IPS-15b (cell line): Measurements from ENCODE around the gene SNCB.

Experiments used
- H3K27me3 ChIP-seq: one replicate; pipeline ENCODE4 v1.6.1; 2013; ENCODE audit warnings: low read length; ENCODE audit not compliant: control insufficient read depth, insufficient read depth
- H3K36me3 ChIP-seq: one replicate; pipeline ENCODE4 v1.6.1; 2013; ENCODE audit warnings: low read length; ENCODE audit not compliant: control insufficient read depth, insufficient read depth
- H3K4me1 ChIP-seq: one replicate; pipeline ENCODE4 v1.6.1; 2013; ENCODE audit warnings: mild to moderate bottlenecking, low read length; ENCODE audit not compliant: control insufficient read depth, insufficient read depth
- H3K4me3 ChIP-seq: one replicate; pipeline ENCODE4 v1.5.1; 2013; ENCODE audit warnings: low read depth, low read length
- H3K9ac ChIP-seq: one replicate; pipeline ENCODE4 v1.6.1; 2013; ENCODE audit warnings: low read depth, mild to moderate bottlenecking, low read length
- H3K9me3 ChIP-seq: one replicate; pipeline ENCODE4 v1.6.1; 2013; ENCODE audit warnings: mild to moderate bottlenecking, low read length; ENCODE audit not compliant: control insufficient read depth, insufficient read depth

The SNCB gene

GRCh38 chr5:176614805-176615478 lies 15.4 kb downstream of the SNCB start:
- Histone ChIP-seq H3K9me3 (no peaks in the 10 kb centered on the region), H3K36me3 (no peaks in the 10 kb centered on the region), H3K9ac (no peak overlapping the region), H3K4me1 (peaks cover 3% of the 10 kb centered on the region), H3K27me3 (peaks cover 37% of the 10 kb centered on the region), H3K4me3 (no peak overlapping the region)

GRCh38 chr5:176612855-176613254 lies 17.5 kb downstream of the SNCB start:
- Histone ChIP-seq H3K9ac (no peak overlapping the region), H3K36me3 (no peaks in the 10 kb centered on the region), H3K4me3 (no peak overlapping the region), H3K4me1 (peaks cover 4% of the 10 kb centered on the region), H3K9me3 (no peaks in the 10 kb centered on the region), H3K27me3 (peaks cover 33% of the 10 kb centered on the region)

GRCh38 chr5:176612008-176612407 lies 18.3 kb downstream of the SNCB start:
- H3K9ac ChIP-seq, result no peak overlapping the region
- H3K36me3 ChIP-seq, result no peaks in the 10 kb centered on the region
- H3K27me3 ChIP-seq, result peaks cover 28% of the 10 kb centered on the region
- H3K9me3 ChIP-seq, result no peaks in the 10 kb centered on the region
- H3K4me3 ChIP-seq, result no peak overlapping the region
- peaks cover 4% of the 10 kb centered on the region for H3K4me1 ChIP-seq

GRCh38 chr5:176611435-176611834 lies 18.9 kb downstream of the SNCB start:
- Histone ChIP-seq H3K4me1 (peaks cover 4% of the 10 kb centered on the region), H3K36me3 (no peaks in the 10 kb centered on the region), H3K9ac (no peak overlapping the region), H3K9me3 (no peaks in the 10 kb centered on the region), H3K4me3 (no peak overlapping the region), H3K27me3 (peaks cover 23% of the 10 kb centered on the region)

GRCh38 chr5:176610435-176610773 lies 19.9 kb downstream of the SNCB start:
- H3K36me3 ChIP-seq, result no peaks in the 10 kb centered on the region
- peaks cover 23% of the 10 kb centered on the region for H3K27me3 ChIP-seq
- peak overlapping the region; percentile 56 for H3K4me3 ChIP-seq
- no peaks in the 10 kb centered on the region for H3K9me3 ChIP-seq
- peaks cover 4% of the 10 kb centered on the region for H3K4me1 ChIP-seq
- H3K9ac ChIP-seq, result no peak overlapping the region

- Histone ChIP-seq H3K9ac (peak within 1 kb of the TSS; percentile 54), H3K36me3 (no peaks in the 10 kb centered on the region), H3K4me3 (peak within 1 kb of the TSS; percentile 76), H3K27me3 (peaks cover 23% of the 10 kb centered on the region), H3K4me1 (peaks cover 4% of the 10 kb centered on the region), H3K9me3 (no peaks in the 10 kb centered on the region)
These were observed 20.5 kb downstream of the SNCB start, which contains the start of gene GPRIN1 for GRCh38 chr5:176609724-176610434. Gene GPRIN1 (minus strand): TSS chr5:176610156. CDS start chr5:176599834, 10,322 bp downstream.

- H3K4me1 ChIP-seq, result peaks cover 4% of the 10 kb centered on the region
- no peaks in the 10 kb centered on the region for H3K36me3 ChIP-seq
- H3K9ac ChIP-seq, result peak overlapping the region; percentile 54
These were observed 21.2 kb downstream of the SNCB start for GRCh38 chr5:176608937-176609723.

GRCh38 chr5:176608142-176608705 lies 22.1 kb downstream of the SNCB start:
- no peak overlapping the region for H3K9ac ChIP-seq

More at GRCh38 chr5:176608937-176609723, 21.2 kb downstream of the SNCB start:
- peaks cover 23% of the 10 kb centered on the region for H3K27me3 ChIP-seq
- H3K9me3 ChIP-seq, result no peaks in the 10 kb centered on the region
- H3K4me3 ChIP-seq, result peak overlapping the region; percentile 76

GRCh38 chr5:176606875-176607274 lies 23.5 kb downstream of the SNCB start:
- H3K27me3 ChIP-seq, result peaks cover 22% of the 10 kb centered on the region
- H3K4me3 ChIP-seq, result no peak overlapping the region
- H3K9ac ChIP-seq, result no peak overlapping the region
- peaks cover 7% of the 10 kb centered on the region for H3K4me1 ChIP-seq
- no peaks in the 10 kb centered on the region for H3K36me3 ChIP-seq
- H3K9me3 ChIP-seq, result no peaks in the 10 kb centered on the region

More at GRCh38 chr5:176608142-176608705, 22.1 kb downstream of the SNCB start:
- no peak overlapping the region for H3K4me3 ChIP-seq
- peaks cover 23% of the 10 kb centered on the region for H3K27me3 ChIP-seq
- no peaks in the 10 kb centered on the region for H3K9me3 ChIP-seq
- H3K4me1 ChIP-seq, result peaks cover 7% of the 10 kb centered on the region
- no peaks in the 10 kb centered on the region for H3K36me3 ChIP-seq

GRCh38 chr5:176606032-176606431 lies 24.3 kb downstream of the SNCB start:
- Histone ChIP-seq H3K9ac (no peak overlapping the region), H3K36me3 (no peaks in the 10 kb centered on the region), H3K4me1 (peaks cover 7% of the 10 kb centered on the region), H3K9me3 (no peaks in the 10 kb centered on the region), H3K27me3 (peaks cover 18% of the 10 kb centered on the region), H3K4me3 (no peak overlapping the region)

- no peaks in the 10 kb centered on the region for H3K36me3 ChIP-seq
- H3K4me1 ChIP-seq, result peaks cover 5% of the 10 kb centered on the region
- H3K4me3 ChIP-seq, result no peak overlapping the region
- no peak overlapping the region for H3K9ac ChIP-seq
- H3K9me3 ChIP-seq, result no peaks in the 10 kb centered on the region
- H3K27me3 ChIP-seq, result peaks cover under 1% of the 10 kb centered on the region
These were observed 27.2 kb downstream of the SNCB start for GRCh38 chr5:176603091-176603490.
